Choroid plexus epithelial cell (primary cell): ENCODE measurements around the gene PCP2.

Experiments used
- DNase-seq: peaks from one replicate; pipeline ENCODE4 v3.0.0-alpha.2; 2010; ENCODE audit warnings: low read depth
- H3K4me3 ChIP-seq: 2 replicates; pipeline ENCODE4 v1.5.1; 2011; ENCODE audit warnings: low read depth, mild to moderate bottlenecking, control low read depth, low read length, moderate library complexity
- TF ChIP-seq, protein P1 (sequence below): conservative IDR thresholded peaks from 2 replicates; pipeline ENCODE4 v1.5.1; 2011; ENCODE audit warnings: low read depth, mild to moderate bottlenecking, control low read depth, inconsistent platforms, low read length, moderate library complexity

PCP2 gene

DNA sequence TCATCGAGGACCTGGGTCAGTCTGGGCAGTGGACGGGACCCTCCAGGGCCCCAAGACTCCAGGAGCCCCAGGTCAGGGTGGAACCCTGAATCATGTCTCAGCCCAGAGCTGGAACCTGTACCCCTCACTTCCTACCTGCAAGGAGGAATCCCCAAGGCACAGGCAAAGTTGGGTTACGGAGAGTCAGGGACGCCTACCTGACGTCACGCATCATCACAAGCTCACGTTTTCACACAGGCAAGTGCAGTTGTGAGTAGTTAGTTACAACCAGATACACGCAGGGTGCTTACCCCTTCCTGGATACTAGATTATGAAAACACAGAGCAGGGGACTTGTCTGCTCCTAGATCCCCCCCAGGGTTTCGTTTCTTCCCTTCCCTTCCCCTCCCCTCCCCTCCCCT lies 37.3 kb upstream of the PCP2 start:
- TF ChIP-seq, protein P1, sequence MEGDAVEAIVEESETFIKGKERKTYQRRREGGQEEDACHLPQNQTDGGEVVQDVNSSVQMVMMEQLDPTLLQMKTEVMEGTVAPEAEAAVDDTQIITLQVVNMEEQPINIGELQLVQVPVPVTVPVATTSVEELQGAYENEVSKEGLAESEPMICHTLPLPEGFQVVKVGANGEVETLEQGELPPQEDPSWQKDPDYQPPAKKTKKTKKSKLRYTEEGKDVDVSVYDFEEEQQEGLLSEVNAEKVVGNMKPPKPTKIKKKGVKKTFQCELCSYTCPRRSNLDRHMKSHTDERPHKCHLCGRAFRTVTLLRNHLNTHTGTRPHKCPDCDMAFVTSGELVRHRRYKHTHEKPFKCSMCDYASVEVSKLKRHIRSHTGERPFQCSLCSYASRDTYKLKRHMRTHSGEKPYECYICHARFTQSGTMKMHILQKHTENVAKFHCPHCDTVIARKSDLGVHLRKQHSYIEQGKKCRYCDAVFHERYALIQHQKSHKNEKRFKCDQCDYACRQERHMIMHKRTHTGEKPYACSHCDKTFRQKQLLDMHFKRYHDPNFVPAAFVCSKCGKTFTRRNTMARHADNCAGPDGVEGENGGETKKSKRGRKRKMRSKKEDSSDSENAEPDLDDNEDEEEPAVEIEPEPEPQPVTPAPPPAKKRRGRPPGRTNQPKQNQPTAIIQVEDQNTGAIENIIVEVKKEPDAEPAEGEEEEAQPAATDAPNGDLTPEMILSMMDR: no peak
- no peak overlapping the region for H3K4me3 ChIP-seq
- DNase-seq: no peak

DNA sequence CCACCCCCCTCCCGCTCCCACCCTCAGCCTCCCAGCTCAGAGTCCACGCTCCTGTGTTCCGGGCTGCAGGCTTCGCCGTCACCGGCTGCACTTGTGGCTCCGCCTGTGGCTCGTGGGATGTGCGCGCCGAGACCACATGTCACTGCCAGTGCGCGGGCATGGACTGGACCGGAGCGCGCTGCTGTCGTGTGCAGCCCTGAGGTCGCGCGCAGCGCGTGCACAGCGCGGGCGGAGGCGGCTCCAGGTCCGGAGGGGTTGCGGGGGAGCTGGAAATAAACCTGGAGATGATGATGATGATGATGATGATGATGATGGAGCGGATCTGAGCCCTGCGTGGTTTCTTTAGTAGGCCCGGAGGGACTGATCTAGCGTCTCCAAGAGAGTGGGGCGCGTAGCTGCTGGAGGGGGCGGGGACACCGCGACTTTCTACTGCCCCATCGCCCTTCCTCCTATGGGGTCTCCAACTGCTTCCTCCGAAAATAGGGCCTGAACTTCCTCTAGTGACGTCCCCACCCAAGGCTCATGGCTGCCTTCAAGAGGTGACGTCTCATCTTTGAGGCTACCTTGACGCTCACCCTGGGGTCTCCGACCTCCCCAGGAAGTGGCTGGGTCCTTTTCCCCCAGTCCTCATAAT lies 36.7 kb upstream of the PCP2 start:
- H3K4me3 ChIP-seq: no peak overlapping the region
- no peak for DNase-seq
- TF ChIP-seq, protein P1: no peak

DNA sequence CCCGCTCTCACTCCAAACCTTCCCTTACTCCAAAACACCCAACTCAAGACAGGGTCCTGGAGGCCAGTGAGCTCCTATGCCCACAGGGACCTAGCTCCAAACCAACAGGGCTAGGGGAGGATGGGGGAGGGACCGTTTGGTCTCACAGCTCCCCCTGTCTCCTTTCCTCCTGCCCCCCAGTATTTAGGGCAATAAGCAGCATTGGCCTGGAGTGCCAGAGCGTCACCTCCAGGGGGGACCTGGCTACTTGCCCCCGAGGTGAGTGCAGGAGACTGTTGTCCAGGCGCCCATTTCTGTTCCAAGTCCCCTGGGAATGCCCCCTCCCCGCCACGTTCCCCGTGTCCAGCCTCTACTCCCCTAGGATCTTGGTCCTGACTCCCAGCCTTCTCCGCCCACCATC lies 36.1 kb upstream of the PCP2 start:
- H3K4me3 ChIP-seq: no peak overlapping the region
- no peak for DNase-seq
- TF ChIP-seq, protein P1: no peak

DNA sequence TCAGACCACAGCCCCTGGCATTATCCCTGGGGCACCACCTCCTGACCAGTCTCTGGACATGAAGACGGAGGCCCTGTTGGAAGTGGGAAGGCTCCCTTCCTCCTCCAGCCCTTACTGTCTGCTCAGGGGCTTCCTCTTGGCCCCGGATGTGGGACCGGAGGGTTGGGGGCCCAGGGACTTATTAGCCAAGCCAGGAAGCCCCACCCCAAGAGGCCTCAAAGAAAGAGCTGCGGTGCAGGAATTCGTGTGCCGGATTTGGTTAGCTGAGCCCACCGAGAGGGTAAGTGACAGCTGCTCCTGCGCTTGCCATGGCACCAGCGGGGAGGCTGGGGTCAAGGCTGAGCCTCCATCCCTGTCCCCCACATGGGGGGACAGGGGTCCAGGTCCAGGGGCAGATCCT lies 35.3 kb upstream of the PCP2 start, which contains the start of gene RETN:
RETN (plus strand) TSS at position 208 of the 400 bp plus-strand sequence. CDS start 278 bp downstream, outside the sequence.
- DNase-seq: no peak
- H3K4me3 ChIP-seq: no peak within 1 kb of the TSS
- TF ChIP-seq, protein P1: no peak

DNA sequence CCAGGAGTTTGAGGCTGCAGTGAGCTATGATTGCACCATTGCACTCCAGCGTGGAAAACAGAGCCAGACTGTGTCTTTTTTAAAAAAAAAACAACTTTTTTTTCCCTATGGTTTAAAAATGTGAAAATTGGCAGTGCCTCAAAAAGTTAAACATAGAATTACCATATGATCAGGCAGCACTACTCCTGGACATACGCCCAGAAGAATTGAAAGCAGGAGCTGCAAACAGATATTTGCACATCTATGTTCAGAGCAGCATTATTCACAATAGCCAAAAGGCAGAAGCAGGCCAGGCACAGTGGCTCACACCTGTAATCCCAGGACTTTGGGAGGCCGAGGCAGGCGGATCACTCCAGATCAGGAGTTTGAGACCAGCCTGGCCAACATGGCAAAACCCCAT lies 31.6 kb upstream of the PCP2 start:
- DNase-seq: peak; percentile 91
- no peak overlapping the region for H3K4me3 ChIP-seq
- TF ChIP-seq, protein P1: no peak

DNA sequence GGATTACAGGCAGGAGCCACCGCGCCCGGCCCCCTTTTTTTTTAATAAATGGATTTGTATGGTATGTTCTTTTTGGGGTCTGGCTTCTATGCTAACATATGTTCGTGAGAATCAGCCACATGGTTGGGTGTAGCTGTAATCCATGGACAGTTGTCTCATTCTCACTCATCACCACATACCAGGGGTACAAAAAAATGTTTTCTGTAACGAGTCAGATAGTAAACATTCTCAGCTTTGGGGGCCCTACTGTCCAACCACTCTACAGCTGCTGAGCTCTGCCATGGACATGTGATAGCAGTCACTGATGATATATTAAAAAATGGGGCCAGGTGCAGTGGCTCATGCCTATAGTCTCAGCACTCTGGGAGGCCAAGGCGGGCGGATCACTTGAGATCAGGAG lies 30.2 kb upstream of the PCP2 start:
- TF ChIP-seq, protein P1: no peak
- no peak for DNase-seq
- no peak overlapping the region for H3K4me3 ChIP-seq

DNA sequence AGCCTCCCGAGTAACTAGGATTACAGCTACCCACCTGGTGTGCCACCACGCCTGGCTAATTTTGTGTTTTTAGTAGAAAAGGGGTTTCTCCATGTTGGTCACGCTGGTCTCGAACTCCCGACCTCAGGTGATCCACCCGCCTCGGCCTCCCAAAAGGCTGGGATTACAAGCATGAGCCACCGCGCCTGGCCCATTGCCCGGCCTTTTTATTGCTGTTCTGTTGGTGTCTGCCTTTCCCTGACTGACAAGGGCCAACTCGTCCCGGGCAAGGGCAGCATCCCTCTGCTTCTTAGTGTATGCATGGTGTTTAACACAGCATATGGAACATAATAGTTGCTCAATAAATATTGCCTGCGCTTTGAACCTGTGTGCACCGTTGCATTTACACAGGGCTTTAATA lies 29.1 kb upstream of the PCP2 start:
- H3K4me3 ChIP-seq: no peak overlapping the region
- no peak for DNase-seq
- TF ChIP-seq, protein P1: no peak
